NCI-H2227 treated with DMSO at 0.1 percent for 48 hours (cell line): Measurements from ENCODE around the gene RBM20.
"Not testable (repeated sequence)": the region's sequence is repeated elsewhere in the genome, so short reads cannot be mapped to it uniquely, and the experiment has no call there.

Experiments
- DNase-seq: peaks from one replicate; lab custom pipeline; 2025; lab: John Stamatoyannopoulos, UW

RBM20 gene

DNA sequence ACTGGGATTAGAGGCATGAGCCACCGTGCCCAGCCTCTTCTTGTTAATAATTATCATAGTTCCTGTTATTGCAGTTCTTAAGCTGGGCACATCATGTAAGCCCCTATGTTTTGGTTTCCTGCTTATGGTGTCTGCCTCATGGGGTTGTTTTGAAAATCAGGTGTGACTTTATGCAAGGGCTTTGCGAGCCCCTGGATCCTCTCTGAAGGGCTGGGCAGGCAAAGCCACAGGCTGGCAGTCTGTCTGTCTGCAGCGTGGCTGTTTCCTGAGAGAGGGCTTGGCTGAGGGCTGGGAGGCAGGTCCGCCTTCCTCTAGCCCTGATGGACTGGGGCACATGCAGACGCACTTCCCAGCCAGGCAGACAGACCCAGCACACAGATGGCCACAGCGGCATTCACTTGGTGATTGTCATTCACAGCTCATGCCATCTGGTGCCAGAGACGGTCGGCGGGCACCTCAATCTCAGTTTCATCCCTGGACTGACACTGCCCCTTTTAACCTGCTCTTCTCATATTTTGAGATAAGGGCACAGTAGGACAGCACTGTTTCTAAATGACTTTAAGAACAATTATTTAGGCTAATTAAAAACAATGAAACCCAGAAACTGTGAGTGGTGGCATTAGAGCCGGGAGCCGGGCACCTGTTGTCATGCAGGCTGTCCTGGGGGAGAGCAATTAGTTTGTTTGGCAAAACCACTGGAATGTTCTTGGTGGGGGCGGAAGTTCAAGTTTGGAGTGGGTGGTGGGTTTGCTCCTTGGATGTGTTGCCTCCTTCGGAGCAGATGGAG is 35.5 kb downstream of the RBM20 start:
- DNase-seq, result no peak

DNA sequence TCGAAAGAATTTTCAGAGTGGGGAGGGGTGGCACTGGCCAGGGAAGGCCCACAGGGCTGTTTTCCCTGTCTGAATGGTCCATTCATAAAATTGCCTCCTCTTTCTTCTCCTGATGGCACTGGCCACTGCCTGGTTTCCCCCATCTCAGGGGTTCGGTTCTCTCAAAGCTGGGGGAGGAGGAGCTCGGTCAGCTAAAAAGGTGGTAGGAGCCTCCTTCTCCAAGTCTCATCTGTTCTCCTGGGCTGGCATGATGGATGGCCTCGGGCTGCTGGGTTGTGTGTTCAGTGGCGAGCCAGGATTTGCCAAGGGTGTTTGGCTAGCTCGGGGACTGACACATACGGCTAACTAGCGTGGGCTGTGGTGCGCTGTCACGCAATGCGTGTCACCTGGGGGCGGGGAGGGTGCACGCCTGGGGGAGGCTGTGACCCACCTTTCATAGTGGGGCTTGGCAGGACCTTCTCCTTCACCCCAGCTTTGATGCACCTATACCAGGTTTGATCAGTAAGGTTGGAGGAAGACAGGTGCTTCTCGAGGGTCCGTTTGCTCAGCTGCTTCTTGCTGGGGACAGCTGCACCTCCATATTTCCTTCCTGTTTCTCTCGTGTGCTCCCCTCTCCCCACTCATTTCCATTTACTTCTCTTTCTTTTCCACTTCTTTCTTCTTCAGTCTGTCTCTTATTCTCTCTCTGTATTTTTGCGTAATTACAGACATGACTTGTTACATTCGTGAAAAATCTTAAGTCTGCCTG is 36.3 kb downstream of the RBM20 start:
- no peak for DNase-seq

DNA sequence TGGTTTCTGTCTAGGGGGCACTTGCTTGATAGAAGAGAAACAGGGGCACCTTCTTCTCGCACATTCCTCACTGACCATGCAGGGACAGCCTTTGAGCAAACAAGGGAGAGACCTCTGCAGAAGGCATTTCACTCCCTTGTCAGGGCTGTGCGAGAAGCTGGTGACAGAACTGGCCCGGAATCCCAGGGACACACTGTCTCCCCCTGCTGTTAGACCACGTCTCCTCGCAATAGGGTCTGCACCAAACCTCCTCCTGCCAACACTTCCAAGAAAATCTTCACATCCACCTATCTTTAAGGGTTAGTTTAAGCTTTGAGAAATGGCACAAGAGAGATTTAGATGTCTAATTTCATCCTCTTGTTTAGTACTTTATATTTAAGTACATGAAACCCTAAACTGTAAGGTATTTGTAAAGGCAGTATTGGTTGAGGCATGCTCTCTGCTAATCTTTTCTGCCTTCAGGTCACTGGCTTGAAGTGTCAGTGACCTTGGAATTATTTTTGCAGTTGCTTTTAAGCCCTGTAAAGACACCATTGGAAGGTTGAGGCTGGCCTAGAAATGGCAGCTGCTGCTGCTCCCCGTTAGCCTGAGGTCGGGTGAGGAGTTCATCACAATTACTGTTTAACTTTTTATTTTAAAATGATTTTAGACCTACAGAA is 37.0 kb downstream of the RBM20 start:
- DNase-seq, result no peak

DNA sequence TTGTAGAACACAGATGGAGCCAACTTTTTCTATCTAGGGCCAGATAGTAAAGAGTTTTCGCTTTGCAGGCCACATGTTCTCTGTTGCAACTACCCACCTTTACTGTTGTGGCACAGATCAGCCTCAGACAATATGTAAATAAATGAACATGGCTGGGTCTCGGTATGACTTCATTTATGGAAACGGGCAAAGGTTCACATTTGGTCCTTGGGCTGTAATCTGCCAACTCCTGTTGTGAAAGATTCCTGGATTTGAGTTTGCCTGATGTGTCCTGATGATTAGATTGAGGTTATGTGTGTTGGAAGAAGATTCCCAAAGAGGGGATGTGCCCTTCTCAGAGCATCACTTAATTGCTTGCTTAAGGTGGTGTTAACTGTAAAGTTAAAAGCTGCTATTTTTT is 38.2 kb downstream of the RBM20 start:
- DNase-seq, result no peak

DNA sequence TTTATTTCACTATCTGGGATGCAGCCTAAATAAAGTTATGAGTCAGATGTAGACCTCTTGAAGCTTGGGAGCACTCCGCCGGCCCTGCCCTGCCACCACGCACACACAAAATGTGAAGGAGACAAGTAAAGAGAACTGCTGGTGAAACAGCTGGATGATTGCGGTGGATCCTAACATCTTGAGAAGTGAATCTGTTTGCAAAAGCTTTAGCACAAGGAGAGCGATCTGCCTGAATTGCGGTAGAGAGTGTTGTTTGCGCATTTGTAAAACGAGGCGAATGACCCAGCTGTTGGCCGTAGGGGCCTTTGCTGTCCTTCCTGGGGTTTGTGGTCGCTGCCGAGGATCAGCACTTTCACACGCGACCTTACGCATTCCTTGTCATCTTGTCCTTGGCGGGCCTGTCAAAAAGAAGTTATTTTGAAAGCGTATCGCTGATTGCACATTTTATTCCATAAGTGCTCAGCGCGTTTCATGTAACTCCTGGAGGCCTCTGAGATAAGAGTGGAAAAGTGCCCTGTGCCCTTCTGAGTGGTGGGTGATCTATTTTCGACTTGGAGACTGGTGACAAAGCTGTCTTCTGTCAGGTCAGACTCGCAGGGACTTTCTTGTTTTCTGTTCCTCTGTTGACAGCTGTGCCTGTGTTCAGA is 40.8 kb downstream of the RBM20 start:
- no peak for DNase-seq

DNA sequence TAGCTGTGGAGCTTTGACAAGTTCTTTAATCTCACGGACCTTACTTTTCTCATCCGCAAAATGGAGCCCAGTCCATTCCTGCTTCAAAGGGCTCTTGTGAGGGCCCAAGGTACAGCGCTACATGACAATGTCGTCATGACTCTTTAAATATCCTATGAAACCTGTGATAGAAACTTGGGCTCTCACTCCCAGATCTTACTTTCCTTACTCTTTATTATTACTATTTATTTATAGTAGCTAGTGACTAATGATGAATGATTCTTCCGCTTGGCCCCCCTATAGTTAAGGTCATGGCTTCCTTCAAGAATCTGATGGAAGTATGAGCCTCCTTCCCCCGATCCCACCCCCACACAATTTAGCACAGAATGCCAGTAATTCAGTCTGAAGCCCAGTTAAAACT is 41.9 kb downstream of the RBM20 start:
- no peak for DNase-seq

DNA sequence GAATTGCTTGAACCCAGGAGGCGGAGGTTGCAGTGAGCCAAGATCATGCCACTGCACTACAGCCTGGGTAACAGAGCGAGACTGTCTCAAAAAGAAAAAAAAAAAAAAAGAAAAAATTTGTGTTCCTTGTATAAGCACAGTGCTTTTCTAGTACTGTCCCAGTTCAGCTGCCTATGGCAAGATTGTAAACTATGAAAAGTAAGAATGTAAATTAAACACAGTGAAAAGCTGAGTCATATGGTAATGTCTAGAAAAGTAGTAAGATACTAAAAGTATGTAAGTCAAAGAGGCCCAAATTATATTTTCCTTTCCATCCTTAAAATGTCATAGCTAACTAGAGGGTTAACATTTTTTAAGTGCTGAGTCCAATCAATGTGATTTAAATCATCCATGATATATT is 42.8 kb downstream of the RBM20 start:
- no peak for DNase-seq

DNA sequence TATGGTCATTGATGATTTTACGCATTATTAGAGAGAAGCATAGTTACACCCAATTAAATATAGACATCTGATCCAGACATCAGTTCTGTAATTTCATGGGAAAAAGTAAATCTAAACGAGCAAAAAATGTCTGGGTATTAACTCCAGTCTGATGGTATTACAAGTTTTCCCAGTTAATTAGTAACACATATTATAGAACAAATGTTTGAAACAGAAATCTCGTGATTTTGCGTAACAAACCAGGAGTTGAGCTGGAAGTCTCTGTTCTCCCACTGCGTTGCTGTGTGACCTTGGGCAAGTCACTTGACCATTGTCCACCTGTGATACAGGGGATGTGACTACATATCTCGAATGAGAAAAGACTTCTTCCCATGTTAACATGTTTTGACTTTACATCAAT is 43.3 kb downstream of the RBM20 start:
- no peak for DNase-seq

DNA sequence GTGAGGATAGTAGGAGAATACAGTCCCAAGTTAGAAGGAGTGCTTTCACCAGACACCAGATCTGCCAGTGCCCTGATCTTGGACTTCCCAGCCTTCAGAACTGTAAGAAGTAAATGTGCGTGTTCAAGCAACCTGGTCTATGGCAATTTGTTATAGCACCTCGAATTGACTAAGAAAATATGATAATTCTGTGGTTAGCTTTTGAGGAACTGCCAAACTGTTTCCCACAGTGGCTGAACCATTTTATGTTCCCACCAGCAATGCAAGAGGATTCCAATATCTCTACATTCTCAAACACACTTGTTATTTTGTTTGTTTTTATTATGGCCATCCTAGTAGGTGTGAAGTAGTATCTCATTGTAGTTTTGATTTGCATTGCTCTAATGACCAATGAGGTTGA is 47.0 kb downstream of the RBM20 start:
- DNase-seq, result no peak

DNA sequence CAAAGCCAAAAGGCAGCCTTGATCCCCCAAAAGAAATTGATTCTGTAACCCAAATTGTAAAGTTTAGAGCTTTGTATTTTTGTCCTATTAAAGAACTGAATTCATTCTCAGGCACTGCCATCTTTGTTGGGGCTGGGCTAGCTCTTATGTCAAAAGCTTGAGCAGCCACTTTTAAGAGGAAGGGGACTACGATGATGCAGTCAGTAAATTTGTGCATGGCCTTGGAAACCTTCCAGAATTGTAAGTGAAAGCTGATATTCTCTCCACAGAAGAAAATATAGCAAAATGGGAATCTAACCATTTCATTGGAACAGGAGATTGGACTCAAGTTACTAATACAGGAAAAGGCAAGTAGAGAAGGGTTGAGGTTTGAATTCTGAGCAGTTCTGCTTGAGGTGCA is 50.1 kb downstream of the RBM20 start:
- no peak for DNase-seq

DNA sequence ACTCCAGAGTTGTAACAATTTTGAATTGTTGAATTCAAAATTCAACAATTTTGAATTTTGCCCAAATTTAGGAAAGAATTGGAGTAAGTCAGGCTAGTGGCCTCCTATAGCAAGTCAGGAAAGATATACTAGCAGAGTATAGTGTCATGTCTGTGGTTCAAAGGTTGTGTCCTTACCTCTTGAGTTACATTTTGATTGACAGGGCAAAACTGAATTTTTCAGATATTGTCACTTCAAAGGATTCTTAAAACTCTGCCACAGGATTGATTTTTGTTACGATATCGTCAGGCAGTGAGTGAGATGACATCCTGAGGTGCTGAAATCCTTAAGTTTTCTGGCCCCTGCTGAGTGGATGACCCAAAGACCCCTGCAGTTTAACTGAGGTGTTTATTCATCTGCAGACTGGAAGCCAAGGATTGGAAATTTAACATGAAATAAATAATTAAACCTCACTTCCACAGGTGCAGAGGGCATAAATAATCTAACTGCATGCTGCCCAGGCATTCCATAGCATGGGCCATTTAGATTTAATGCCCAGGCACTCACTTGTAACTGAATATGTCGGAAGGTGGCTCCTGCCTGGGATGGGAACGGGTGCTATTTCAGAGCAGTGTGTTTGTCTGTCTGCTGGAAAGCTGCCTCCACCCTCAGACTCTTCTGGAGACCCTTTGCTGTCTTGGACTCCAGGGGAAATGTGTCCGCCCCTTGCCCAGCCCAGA is 50.8 kb downstream of the RBM20 start:
- DNase-seq, result no peak

DNA sequence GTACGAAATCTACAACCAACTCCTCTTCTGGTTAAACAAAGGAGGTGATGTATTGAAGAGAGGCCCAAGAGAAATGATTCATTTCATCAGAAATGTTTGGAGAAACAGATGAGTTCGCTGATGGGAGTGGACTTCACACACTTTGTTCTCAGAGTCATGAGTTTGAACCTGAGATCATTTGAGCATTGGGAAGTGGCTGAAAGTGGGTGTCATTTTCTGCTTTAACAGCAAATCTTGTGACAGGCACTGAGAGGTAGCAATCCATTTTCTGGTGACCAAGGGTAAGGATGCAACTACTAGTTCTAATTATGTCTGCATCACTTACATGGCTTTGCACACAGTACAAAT is 51.4 kb downstream of the RBM20 start:
- no peak for DNase-seq

DNA sequence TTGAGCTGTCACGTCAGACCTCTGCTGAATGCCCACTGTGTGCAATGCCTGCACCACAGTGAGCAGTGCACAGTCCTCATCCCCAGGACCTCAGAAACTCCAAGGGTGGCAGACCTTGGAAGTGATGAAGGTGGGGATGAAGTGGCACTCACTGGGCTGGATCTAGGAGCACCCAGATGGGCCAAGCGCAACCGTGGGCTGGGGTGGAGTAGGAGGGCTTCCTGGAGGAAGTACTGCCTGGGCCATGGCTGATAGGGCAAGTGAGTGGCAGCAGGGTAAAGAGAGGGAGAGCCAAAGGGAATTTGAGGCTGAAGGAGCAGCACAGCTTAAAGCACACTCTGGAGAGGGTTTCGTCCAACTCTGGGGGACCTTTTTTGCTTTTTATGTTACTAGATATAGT is 52.3 kb downstream of the RBM20 start:
- no peak for DNase-seq

DNA sequence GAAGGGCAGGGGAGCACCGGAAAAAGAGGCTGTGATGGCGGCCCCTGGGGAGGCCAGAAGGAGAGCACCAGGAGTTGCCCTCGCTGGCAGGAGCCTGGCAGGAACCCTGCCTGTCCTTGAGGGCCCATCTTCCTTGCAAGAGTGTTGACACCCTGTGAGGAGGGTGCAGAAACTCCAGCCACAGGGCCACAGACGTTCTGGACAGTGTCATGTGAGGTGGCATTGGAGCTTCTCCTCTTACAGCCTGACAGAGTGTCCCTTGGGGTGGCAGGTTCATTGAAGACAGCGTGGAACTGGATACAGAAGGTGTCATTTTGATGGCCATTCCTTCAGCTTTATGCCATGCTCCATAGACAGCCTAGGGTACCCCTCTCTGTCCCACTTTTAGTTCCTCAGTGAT is 54.2 kb downstream of the RBM20 start:
- DNase-seq, result no peak

DNA sequence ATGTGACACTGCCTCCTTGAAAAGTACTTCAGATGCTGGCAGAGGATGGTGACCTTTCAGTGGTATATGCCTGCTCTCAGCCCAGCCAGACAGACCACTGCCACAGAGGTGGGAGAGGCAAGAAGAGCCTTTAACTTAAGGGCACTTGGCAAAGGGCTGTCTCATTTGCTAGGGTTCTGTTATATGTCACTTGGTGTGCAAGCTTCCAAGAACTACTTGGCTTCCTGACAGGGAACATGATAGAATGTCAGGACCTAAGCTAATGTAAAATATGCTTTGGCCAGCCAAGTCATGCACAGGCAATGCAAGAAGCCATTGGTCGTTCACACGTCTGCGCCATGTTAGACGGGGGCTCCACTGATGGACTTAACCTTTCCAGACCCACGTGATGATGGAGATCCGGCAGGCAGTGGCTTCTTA is 54.7 kb downstream of the RBM20 start:
- DNase-seq, result no peak

DNA sequence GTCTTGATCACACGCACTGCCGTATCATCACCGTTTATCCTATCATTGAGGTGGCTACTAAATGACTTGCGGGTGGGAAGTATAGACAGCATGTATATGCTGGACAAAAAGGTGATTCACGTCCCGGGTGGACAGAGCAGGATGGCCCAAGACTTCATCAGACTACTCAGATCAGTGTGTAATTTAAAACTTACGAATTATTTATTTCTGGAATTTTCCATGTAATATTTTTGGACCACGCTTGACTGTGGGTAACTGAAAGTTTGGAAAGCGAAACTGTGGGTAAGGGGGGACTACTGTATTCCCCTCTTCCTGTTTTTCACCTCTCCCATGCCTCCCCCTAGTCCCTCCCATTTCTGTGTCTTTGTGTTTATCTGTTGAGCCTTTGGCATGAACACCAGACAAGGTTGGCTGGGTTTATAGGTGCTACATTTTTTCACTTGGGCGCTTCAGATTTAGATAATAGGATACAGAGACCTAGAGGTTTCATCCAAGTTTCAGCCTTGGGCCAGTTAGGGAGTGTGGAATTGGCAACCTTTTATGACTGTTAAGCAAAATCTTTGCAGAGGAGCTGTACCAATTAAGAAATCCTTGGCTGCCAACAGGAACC is 55.8 kb downstream of the RBM20 start:
- no peak for DNase-seq

DNA sequence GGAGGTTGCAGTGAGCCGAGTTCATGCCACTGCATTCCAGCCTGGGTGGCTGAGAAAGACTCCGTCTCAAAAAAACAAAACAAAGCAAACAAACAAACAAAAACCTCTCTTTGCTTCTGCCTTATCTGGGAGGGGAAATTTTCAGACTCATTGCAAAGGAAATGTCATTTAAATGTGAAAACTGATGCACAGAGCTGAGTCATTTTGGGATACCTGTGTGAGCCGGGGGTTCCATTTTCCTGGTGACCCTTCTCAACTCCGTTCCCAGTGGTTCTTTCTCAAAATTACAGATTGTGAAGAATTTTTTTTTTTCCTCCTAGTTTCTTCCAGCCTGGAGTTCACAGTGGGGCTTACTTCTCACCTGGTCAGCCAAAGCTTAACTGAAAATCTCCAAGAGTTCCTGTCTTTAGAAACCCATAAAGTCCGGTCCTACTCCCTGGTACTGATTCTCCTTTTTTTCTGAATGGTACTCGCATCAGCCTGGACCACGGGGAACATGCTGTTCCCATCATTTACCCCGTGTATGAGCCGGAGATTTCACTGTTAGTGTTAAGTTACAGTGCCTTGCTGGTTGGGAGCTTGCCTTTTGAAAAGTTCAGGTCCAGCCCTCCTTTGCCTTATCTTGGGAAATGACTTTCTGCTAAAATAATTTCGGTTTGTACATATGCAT is 56.9 kb downstream of the RBM20 start:
- DNase-seq, result no peak

DNA sequence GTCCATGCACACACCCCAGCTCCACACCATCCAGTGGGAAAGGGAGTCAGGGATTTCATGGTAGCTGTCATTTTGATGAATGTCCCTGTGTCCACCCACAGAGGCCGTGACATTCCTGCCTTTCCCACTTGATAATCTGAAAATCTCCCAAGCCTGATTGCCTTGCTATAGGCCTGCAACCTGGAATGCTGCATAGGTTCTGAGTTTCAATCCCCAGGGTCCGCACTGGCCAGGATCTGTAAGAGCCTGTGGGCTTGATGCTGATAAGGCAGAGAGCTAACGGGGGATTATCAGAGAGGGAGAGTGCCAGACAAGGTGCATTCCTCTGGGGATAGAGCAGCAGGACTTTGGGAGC is 57.5 kb downstream of the RBM20 start:
- no peak for DNase-seq

DNA sequence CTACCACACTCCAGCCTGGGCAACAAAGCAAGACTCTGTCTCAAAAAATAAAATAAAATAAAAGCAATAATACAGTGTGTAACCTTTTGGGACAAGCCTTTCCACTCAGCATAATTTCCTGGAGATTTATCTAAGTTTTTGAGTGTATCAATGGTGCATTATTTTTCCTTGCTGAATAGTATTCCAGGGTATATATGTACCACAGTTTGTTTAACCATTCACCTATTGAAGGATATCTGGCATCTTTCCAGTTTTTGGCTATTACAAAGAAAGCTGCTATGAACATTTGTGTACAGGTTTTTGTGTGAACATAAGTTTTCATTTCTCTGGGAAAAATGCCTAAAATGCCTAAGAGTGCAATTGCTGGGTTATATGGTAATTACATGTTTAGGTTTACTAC is 59.9 kb downstream of the RBM20 start:
- no peak for DNase-seq

DNA sequence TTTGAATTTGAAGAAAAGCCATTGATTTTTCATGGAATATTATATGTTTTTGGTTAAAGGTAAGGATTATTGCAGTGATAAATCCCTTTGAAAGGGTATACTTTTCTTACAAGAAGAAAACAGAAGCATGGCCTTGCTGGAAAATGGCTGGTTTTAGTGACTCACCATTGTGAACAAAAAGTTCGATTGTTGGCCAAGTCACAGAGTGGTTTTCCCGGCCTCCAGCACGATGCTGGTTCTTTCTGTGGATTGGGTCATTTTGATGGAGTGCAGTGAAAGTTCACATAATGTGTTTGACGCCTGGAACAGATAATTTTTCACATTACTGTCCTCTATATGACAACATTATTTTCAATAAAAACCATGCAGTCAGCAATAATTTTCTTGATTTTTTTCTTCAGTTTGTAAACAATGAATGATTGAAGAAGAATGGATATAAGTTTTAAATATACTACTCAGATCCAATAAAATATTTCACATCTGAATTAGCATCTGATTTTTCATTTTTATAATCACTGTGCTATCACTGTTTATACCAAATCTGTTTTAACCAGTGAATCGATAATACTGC is 60.9 kb downstream of the RBM20 start:
- no peak for DNase-seq

DNA sequence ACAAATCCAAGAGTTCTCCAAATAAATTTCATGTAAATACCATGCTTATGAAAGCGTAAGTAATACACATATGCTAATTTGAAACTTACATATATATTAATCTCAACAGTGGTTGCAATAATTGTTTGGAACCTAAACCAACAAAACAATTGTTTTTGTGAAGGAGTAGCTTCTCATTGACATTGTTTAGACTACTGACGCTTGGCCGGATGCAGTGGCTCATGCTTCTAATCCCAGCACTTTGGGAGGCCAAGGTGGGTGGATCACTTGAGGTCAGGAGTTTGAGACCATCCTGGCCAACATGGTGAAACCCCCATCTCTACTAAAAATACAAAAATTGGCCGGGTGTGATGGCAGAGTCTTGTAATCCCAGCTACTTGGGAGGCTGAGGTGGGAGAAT is 61.5 kb downstream of the RBM20 start:
- DNase-seq, result not testable (repeated sequence)
